ENCODE measurements around the gene DOCK1. TPM values are rescaled to one million over a fixed set of nuclear protein-coding genes. Genes with fewer than 3 reads are reported as not detected.

DOCK1 gene
- polyA plus RNA-seq, 1 of the 3 experiments (the other 2 are of a cell fraction), result 15.5 TPM

- Histone ChIP-seq H3K79me2 (ENCODE audit: insufficient read depth) (no peaks in the 10 kb centered on the region), H4K20me1 (ENCODE audit: insufficient read depth) (no peaks in the 10 kb centered on the region), H3K9me3 (no peaks in the 10 kb centered on the region), H3K9me2 (no peaks in the 10 kb centered on the region), H3K9ac (no peak overlapping the region), H3K4me1 (ENCODE audit: control insufficient read depth in 1 of 2, insufficient read depth in 2 of 2, low read depth in 1 of 2, low read length in 1 of 2) (no peaks in the 10 kb centered on the region), H3K27ac (ENCODE audit: low read depth in 2 of 2, low read length in 1 of 2) (no peak overlapping the region), H3K27me3 (ENCODE audit: insufficient read depth) (no peaks in the 10 kb centered on the region), H3K4me2 (no peak overlapping the region), H2AFZ (ENCODE audit: low read depth) (no peak overlapping the region), H3K36me3 (replicated peaks in 1 of 2; ENCODE audit: control insufficient read depth in 1 of 2, insufficient read depth in 2 of 2, low read length in 1 of 2) (peaks cover 8 to 13% of the 10 kb centered on the region in 2 experiments), H3F3A (replicated peaks; ENCODE audit: insufficient read depth) (no peaks in the 10 kb centered on the region), H3K4me3 (ENCODE audit: low read depth in 2 of 2, low read length in 1 of 2) (no peak overlapping the region)
- POLR2A ChIA-PET, result no interaction called here
- DNase-seq, result no peak
- TF ChIP-seq PBX3 (IDR thresholded peaks at IDR 0.05) (no peak), RFX5 (IDR thresholded peaks at IDR 0.05; ENCODE audit: low read length) (no peak), JUND (IDR thresholded peaks at IDR 0.05) (no peak), EZH2phosphoT487 (IDR thresholded peaks at IDR 0.05; ENCODE audit: borderline replicate concordance, low read depth) (no peak), NRF1 (IDR thresholded peaks at IDR 0.05; ENCODE audit: low read depth, low read length) (no peak), REST (IDR thresholded peaks at IDR 0.05; ENCODE audit: low read depth, low read length) (no peak), EP300 (IDR thresholded peaks at IDR 0.05; ENCODE audit: borderline replicate concordance in 1 of 2, low read depth in 1 of 2, low read length in 1 of 2) (no peak), FOSL2 (IDR thresholded peaks at IDR 0.05; ENCODE audit: borderline replicate concordance, low read depth) (no peak), TCF12 (IDR thresholded peaks at IDR 0.05) (no peak), MXI1 (IDR thresholded peaks at IDR 0.05; ENCODE audit: low read depth, low read length) (no peak), NFIC (IDR thresholded peaks at IDR 0.05; ENCODE audit: borderline replicate concordance) (no peak), RCOR1 (IDR thresholded peaks at IDR 0.05; ENCODE audit: low read length) (no peak), USF1 (IDR thresholded peaks at IDR 0.05; ENCODE audit: borderline replicate concordance, low read depth) (no peak), MAX (IDR thresholded peaks at IDR 0.05; ENCODE audit: low read depth) (no peak), ZBTB33 (IDR thresholded peaks at IDR 0.05; ENCODE audit: borderline replicate concordance, low read depth) (no peak), MEF2A (IDR thresholded peaks at IDR 0.05; ENCODE audit: borderline replicate concordance, low read depth) (no peak), RXRA (IDR thresholded peaks at IDR 0.05; ENCODE audit: borderline replicate concordance, low read depth) (no peak), SIN3A (IDR thresholded peaks at IDR 0.05; ENCODE audit: borderline replicate concordance, low read depth, low read length) (no peak), YY1 (IDR thresholded peaks at IDR 0.05; ENCODE audit: low read depth) (no peak)
- 95% methylated on average over 2 of the region's 2 CpGs for WGBS (ENCODE audit: low lambda C conversion rate)
- CTCF ChIA-PET, result no interaction called here
Measured at GRCh38 chr10:127434006-127434405, 528.8 kb downstream of the DOCK1 start.

Data from SK-N-SH (cell line).